A549 treated with CORT108297 at 1 μM for 4 hours (cell line): ENCODE results near the gene LINS1. TPM values are rescaled to one million over a fixed set of nuclear protein-coding genes. Genes with fewer than 3 reads are reported as not detected.

Experiments
- total RNA-seq: library from RNA; stranded (reverse); fragments of 200-300 nt; extraction: Qiagen RNA extraction; gene quantifications from 5 replicates; pipeline ENCODE4 v1.2.3, GENCODE V29; 2022

Gene LINS1
- total RNA-seq: 11.6 to 13.1 TPM (median 12.5 TPM) in 5 replicates

DNA sequence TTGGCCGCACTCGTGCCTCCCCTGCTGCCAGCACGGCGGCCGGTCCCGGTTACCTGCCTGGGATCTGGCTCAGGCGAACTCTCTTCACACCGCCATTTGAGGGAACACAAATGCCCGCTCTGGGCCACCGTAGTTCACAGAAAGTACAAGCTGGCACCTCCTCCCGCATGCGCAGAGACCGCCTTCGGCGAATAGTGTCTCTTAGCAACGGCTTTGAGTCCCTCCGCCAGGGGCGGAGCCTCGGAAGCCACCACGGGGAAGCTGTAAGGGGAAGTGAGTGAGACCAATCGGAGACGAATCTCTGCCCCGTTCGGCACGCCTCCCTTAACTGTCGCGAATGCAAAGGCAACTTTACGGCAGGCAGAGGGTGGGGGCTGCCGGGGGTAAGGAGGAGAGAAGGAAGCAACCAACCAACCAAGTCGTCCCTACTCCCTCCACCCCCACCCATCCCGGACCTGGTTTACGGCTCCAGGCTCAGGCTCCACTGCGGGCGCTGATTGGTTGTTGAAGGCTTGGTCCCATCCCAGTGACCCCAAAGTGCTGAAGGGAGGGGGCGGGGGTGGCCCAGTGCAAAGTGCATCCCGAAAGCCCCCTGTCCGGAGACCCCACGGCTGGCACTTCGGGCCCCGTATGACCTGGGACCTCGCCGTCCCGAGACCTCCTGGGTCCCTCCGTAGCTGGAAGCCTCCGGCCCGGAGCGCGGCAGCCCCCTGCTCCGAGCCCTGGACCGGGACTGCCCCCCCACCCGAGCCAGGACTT lies at the start of gene LINS1, which contains the start of gene ASB7:
TSS of gene LINS1 (minus strand) at position 121 of the 759 bp plus-strand sequence. CDS start 21,342 bp downstream, outside the sequence.
TSS of gene ASB7 (plus strand) at position 526 of the 759 bp plus-strand sequence. CDS start 9,628 bp downstream, outside the sequence.

GRCh38 chr15:100528833-100529428 lies 73.1 kb downstream of the LINS1 start, which contains the start of gene CERS3:
TSS of gene CERS3 (minus strand) at chr15:100528950. CDS start at chr15:100501849, 27,101 bp downstream.

Other genes with a start within 250 kb of the LINS1 start
- not detected in 5 replicates for gene CERS3, start 73.2 kb downstream of the LINS1 start, total RNA-seq
- gene ASB7, start 405 bp upstream of the LINS1 start, total RNA-seq: 9.9 to 13.4 TPM (median 11.6 TPM) in 5 replicates